Kidney glomerular epithelial cell (primary cell): ENCODE results near the gene RNF39.
A peak's percentile ranks its signal among the peaks of the same experiment; 100 is the strongest.
"Not testable (repeated sequence)": the region's sequence is repeated elsewhere in the genome, so short reads cannot be mapped to it uniquely, and the experiment has no call there.

Source experiments
- DNase-seq: peaks from one replicate; lab custom pipeline; 2025; lab: John Stamatoyannopoulos, UW

The RNF39 gene

DNA sequence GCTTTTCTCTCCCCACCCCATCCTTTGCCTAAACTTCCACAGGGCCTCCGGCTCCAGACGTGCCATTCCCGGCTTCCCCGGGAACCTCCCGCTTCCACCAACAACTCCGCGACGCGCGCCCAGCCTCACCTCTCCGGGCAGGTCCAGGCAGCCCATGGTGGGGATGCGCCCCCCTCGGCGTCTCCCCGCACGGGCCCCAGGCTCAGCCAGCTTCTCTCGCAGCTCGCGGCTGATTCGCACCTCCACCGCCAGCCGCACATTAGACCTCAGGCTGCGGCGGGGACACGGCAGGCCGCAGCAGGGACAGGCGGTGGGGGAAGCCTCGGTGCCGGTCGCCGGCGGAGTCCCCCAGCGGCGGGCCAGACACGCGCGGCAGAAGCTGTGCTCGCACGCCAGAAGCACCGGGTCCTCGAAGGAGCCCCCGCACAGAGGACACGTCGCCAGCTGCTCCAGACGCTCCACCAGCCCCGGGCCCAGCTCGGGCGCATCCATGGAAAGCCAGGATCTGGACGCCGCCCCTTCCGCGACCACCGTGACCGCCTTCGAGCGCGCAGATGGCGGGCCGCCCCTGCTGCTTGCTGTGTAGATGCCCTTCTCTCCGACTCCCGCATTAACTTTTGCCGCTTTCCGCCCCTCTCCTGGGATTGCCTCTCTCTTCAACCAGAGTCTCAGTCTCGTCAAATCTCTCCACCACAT, at the start of gene RNF39:
RNF39 (minus strand) TSS at position 676 of the 696 bp plus-strand sequence; CDS start at position 492, 184 bp downstream.
- no peak for DNase-seq

DNA sequence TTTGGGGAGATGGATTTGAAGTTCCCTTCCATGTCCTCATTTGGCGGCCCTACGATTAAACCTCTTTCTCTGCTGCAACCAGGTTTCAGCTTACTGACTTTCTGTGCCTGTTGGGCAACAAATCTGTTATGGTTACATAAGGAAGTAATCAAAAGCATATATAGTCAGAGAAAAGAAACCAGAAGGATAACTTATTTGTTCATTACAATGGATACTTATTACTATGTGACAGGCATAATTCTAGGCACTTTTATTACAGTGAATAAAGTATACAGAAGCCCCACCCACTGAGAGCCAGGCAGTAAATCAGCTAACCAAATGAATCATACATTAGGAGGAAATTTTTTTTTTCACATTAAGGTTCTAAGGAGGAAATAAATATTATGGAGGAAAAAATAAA, 46.9 kb upstream of the RNF39 start:
- no peak for DNase-seq

DNA sequence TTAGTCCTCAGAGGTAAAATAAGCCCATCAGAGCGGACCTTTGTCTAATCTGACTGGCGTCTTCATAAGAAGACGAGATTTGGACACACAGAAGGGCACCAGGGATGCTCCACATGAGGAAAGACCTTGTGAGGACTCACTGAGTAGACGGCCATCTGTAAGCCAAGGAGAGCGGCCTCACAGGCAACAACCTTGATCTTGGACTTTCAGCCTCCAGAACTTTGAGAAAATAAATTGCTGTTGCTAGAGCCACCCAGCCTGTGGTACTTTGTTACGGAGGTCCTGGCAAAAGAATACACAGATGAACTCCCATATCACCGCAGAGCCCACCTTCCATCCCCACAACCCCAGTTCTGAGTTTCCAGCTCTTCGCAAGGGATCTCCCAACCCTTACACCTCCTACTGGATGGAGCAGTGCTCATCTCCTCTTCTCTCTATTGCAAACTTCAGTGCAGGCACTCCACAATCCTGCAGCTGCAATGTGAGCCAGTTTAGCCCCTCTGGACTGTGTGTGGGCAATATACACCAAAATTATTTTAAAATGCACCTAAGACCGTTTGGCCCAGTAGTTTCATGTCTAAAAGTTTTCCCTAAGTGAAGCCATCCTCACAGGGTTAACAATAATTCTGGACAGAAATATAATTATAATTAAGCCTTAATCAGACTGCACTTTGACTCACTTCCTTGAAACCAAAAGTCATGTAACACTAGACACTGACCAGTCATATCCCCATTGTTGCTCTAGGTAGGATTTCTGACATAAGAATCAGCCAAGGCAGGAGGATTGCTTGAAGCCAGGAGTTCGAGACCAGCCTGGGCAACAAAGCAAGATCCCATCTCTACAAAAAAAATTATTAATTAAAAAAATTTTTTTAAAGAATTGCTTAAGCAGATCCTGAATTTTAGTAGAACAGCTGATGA, 46.1 kb upstream of the RNF39 start:
- no peak for DNase-seq

- not testable (repeated sequence) for DNase-seq
Measured at GRCh38 chr6:30118691-30119090, 43.1 kb upstream of the RNF39 start.

DNA sequence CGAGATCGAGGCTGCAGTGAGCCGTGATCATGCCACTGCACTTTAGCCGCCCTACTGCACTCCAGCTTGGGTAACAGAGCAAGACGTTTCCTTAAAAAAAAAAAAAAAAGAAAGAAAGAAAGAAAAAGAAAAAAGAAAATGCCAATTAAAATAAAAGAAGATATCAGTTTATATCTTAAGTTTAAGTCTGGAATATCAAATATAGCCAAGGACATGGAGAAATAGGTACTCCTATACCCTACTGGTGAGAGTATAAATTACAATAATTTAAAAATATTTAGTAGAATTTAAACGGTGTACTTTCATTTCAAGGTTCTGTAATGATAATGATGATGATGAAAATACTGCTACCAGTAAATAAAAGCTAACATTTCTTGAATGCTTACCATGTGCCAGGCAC, 41.2 kb upstream of the RNF39 start:
- no peak for DNase-seq

GRCh38 chr6:30113841-30114240, 38.3 kb upstream of the RNF39 start:
- no peak for DNase-seq

DNA sequence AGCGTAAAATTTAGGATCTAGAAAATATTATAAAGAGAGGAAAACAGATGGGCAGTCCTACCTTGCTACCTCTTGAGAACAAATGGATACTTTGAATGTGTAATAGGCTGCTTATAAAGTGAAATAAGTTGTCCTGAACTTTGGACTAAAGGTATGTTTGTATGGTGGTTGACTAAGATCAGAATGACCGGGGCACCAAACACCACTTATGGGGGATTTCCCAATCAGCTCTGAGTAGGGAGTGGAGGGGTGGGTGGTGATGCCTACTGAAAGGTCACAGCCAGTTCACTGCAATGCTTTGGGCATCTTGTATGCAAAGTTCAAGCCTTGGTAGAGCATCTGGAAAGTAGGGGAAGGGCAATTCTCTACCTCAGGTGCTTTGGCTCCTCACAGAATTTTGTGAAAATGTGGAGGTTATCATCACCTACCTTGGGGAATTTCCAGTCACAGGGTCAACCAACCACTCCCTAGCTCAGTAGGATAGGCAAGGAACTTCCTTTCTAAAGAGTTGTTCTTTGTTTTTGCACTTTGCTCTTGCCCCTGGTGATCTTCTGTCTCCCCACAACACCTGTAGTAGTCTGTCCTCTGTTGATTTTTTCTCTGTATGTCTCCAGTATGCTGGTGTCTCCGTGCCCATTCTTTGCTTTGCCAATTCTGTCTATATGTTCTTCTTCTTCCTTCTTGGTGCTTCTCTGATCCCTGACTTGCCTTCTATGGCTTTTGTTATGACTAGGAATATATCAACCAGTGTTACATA, 37.6 kb upstream of the RNF39 start, which contains the start of gene TRIM31:
TRIM31 (minus strand) TSS at position 88 of the 757 bp plus-strand sequence. CDS start 285 bp downstream, outside the sequence.
- no peak for DNase-seq

DNA sequence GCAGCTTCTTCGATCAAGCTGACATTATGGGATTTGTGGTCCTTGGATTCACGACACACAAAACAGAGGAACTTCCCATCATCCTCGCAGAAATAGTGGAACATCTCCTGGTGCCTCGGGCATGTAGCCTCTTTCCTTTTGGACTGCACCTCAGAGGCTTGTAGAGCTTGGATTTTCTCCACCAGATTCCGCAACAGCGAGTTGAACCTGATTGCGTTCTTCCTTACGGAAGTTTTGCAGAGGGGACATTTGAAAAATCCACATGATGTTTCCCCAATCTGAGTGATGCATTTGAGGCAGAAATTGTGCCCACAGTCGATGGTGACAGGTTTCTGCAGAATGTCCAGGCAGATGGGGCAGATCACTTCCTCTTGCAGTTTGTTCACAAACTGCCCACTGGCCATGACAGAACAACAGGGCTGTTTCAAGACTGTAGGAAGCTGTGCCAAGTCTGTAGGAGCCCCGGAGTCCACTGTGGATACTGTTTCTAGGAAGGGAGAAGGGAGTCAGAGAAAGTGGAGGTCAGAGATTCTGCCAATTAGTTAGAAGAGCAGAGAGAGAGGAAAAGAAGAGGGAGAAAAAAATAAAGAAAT, 36.9 kb upstream of the RNF39 start:
- DNase-seq: no peak

DNA sequence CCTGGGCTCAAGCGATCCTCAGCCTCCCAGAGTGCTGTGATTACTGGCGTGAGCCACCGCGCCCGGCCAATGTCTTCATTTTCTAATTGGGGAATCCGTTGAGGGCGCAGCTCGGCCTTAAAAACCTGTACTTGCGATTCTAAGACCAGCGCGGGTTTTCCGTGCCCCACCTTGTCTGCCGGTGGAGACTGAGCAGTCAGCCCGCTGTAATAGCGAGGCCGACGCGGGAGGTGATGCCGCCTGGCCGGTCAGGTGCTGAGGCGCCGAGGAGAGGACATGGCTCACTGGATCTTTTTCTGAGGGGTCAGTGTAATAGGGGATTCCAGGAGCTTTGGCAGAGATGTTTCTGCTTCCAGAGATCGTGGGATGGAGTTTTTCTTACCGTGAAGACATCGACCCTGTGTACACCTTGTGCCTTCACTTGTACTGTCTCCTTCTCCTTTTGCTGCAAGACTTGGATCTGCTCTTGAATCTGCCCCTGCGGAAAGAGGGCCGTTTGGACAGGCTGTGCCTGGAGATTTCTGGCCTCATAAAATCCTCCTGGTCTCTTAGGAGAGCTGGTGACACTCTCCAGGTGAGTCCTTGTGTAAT, 35.8 kb upstream of the RNF39 start:
- no peak for DNase-seq

DNA sequence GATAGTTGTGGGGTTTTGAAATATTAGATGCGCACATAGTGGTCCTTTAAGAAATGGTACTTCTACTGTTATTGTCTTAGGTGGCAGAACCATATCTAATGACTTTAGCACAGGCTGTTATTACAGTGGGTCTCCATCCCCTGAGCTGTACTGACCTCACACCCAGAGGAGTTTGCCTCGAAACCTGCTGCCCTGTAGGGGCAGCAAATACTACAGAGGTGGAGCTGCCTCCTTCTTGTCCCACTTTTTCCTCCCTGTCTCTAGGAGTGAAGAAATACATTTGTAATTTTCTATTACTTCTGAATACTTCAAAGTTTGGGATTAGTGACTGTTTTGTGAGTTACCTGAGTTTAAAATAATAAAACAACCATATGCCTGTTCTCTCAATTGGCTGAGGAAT, 29.1 kb upstream of the RNF39 start:
- no peak for DNase-seq

DNA sequence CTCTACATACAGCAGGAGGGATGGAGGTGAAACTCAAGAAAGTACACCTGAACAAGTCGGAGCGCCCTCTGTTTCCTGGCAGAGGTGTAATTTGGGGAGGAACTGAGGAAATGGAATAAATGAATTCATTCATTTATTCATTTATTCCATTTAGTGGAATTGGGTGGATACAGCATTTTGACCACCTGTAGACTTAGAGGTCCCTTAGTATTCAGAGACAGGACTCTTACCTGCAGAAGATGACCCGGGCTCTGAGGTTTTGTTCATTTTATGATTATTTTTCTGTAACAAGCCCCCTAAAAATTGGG, 28.3 kb upstream of the RNF39 start:
- DNase-seq: no peak

- peak; percentile 88 for DNase-seq
Measured at GRCh38 chr6:30102970-30103871, 27.7 kb upstream of the RNF39 start.

DNA sequence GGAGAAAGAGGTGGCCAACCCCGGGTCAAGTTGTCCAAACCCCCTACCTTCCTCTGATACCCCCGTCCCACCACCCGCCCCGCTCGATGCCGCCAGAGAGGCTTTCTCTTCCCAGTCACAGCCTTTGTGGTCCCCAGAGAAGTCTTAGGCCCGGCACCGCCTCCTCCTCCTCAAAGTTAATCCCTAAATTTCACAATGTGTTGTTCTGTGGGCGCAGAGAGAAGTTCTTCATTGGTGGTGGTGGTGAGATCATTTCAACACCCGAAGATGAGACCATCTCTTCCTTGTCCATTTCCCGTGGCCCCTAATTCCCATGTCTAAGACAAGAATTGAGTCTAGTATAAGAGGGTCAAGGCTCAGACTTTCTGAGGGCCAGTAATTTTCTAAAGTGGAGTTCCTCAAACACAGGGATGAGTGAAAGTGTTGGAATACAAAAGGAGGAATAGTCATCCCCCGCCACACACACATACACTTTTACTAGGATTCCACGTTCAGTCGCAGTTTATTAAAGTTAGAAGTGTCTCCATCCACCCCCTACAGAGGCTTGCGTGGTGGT, 26.9 kb upstream of the RNF39 start:
- no peak for DNase-seq

DNA sequence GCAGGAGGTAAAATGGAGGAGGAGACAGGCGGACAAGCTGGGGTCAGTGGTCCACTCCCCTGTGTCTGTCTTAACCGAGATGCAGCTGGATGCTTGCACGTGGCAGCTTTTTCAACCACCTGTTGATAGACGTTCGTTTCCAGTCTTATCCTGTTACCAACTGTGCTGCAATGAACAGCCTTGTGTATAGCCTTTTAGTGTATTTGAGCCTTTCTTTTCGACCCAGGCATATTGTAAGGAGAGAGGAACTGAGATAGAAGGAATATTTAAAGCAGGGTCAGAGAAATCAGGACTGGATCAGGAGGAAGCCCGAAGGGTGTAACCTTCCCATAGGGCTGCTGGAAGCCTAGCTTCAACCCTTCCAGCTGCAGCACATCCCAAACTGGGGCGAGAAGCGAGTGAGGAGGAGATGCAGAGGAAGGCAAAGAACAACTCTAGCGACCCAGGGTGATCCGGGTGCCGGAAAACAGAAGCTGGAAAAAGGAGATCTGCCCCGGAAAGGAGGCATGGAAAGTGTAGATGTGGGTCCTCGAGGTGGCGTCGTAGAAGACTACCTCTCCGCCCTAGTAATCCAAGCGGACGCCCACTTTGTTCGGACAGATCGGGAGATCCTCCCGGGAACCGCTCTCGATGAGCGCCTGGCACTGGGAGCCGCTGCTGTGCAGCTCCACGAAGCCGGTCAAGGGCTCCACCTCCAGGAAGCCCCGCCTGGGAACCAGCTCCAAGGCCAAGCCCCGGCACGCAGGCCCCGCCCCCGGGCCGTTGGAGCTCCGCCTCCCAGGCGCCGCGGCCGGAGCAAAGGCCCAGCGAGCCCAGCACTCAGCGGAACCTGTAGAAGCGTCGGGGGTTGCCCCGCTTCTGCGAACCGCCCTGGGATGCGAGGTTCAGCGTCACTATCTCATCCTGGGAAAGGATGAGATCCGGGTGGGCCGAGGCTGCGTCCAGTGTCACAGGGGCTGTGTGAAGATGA, 26.2 kb upstream of the RNF39 start:
- peak; percentile 55 for DNase-seq

GRCh38 chr6:30100585-30101443, 25.2 kb upstream of the RNF39 start:
- no peak for DNase-seq

DNA sequence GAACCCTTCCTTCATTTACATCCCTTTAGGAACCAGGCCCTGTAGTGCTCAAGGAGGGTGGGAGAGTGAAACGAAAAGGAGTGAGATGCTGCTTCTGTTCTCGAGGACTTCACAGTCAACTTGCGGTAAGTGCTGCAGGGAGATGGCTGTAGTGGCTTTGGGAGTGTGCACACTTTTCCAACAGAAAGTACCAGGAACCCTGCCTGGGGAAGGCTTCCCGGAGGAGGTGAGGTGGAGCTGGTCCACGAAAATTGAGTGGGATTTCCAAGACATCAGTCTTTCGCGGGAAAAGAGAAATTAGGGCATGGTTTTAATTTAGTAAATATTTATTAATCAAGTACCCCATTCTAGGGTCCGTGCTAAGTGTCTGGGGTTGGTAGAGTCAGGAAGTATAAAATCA, 24.6 kb upstream of the RNF39 start:
- DNase-seq: no peak

- no peak for DNase-seq
Measured at GRCh38 chr6:30097902-30098768, 22.6 kb upstream of the RNF39 start.
